ENCODE results near the gene EXOSC10.
"Not testable (repeated sequence)": the region's sequence is repeated elsewhere in the genome, so short reads cannot be mapped to it uniquely, and the experiment has no call there.

Gene EXOSC10

GRCh38 chr1:11044086-11044848 is 55.4 kb downstream of the EXOSC10 start:
- DNase-seq (ENCODE audit: low read depth) = no peak

GRCh38 chr1:11042995-11043874 is 56.4 kb downstream of the EXOSC10 start:
- DNase-seq (ENCODE audit: low read depth) = no peak

GRCh38 chr1:11042065-11042464 is 57.6 kb downstream of the EXOSC10 start:
- no peak for DNase-seq (ENCODE audit: low read depth)

- DNase-seq (ENCODE audit: low read depth) = no peak
These were observed 58.6 kb downstream of the EXOSC10 start for GRCh38 chr1:11041048-11041447.

- not testable (repeated sequence) for DNase-seq (ENCODE audit: low read depth)
These were observed 59.6 kb downstream of the EXOSC10 start for GRCh38 chr1:11040105-11040429.

- no peak for DNase-seq (ENCODE audit: low read depth)
These were observed 60.1 kb downstream of the EXOSC10 start for GRCh38 chr1:11039351-11040104.

- peak; percentile 88 for DNase-seq (ENCODE audit: low read depth)
These were observed 61.9 kb downstream of the EXOSC10 start for GRCh38 chr1:11037740-11038182.

- DNase-seq (ENCODE audit: low read depth) = not testable (repeated sequence)
These were observed 62.5 kb downstream of the EXOSC10 start for GRCh38 chr1:11037019-11037739.

GRCh38 chr1:11031624-11032262 is 67.9 kb downstream of the EXOSC10 start:
- no peak for DNase-seq (ENCODE audit: low read depth)

GRCh38 chr1:11030865-11031264 is 68.8 kb downstream of the EXOSC10 start:
- no peak for DNase-seq (ENCODE audit: low read depth)

- DNase-seq (ENCODE audit: low read depth) = no peak
These were observed 71.7 kb downstream of the EXOSC10 start for GRCh38 chr1:11028018-11028417.

- no peak for DNase-seq (ENCODE audit: low read depth)
These were observed 72.4 kb downstream of the EXOSC10 start for GRCh38 chr1:11027316-11027715.

GRCh38 chr1:11026903-11027302 is 72.8 kb downstream of the EXOSC10 start:
- no peak for DNase-seq (ENCODE audit: low read depth)

- no peak for DNase-seq (ENCODE audit: low read depth)
These were observed 73.6 kb downstream of the EXOSC10 start for GRCh38 chr1:11026052-11026451.

GRCh38 chr1:11025618-11026017 is 74.1 kb downstream of the EXOSC10 start:
- no peak for DNase-seq (ENCODE audit: low read depth)

- no peak for DNase-seq (ENCODE audit: low read depth)
These were observed 74.8 kb downstream of the EXOSC10 start for GRCh38 chr1:11024874-11025203.

GRCh38 chr1:11024154-11024873 is 75.4 kb downstream of the EXOSC10 start:
- DNase-seq (ENCODE audit: low read depth) = no peak

- no peak for DNase-seq (ENCODE audit: low read depth)
These were observed 76.5 kb downstream of the EXOSC10 start for GRCh38 chr1:11023201-11023600.

- no peak for DNase-seq (ENCODE audit: low read depth)
These were observed 79.7 kb downstream of the EXOSC10 start for GRCh38 chr1:11019971-11020370.

GRCh38 chr1:11019358-11019757 is 80.3 kb downstream of the EXOSC10 start:
- DNase-seq (ENCODE audit: low read depth) = not testable (repeated sequence)
